Transverse colon (tissue), 3 donors: ENCODE data around the gene ITM2C.

Source experiments
- CTCF ChIP-seq, 5 experiments: fragments of 200-600 bp in 3 of 5; fragments of 450-650 bp in 2 of 5; sonication (generic) in 3 of 5; IDR thresholded peaks; 1 replicate in 2 of 5; 2 replicates in 3 of 5; pipeline ENCODE4 v1.5.1; 2016 to 2017; ENCODE audit warnings: antibody characterized with exemption in 5 of 5, inconsistent platforms in 3 of 5, mild to moderate bottlenecking in 2 of 5, moderate library complexity in 1 of 5
- EP300 ChIP-seq: sonication (generic); formaldehyde crosslinking; IDR thresholded peaks from one replicate; pipeline ENCODE4 v1.6.1; 2017; ENCODE audit warnings: antibody characterized with exemption, low read depth

DNA sequence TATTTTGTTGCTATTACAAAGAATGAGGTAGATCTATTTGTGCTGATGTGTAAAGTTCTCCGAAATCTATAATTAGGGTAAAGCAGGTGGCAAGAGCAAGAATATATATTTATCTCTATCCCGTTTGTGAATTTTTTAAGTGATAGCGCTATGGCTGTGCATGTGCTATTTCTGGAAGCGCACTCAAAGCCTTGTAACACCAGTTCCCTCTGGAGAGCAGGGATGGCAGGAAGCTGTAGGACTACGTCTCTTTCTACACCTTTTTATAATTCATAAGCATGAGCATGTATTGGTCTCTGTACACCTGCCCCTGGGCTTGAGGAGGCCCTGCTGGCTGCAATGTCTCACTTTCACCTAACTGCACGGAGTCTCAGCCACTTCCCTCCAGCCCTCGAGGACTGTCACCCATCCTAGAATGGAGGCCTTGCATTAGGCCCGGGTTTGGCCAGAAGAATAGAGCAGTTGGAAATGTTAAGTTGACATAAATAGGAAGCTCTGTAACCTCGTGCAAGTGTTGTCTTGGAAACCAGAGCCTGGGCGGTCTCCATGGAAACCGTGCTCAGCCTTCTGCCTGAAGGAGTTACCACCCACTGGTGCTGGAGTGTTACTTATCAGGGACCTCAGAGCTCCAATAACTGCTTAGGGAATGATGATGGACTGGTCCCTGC, 20.9 kb downstream of the ITM2C start:
- TF ChIP-seq CTCF (IDR thresholded peaks at IDR 0.05) = no peak
- no peak for TF ChIP-seq EP300
